Measurements from ENCODE around the gene TKFC. TPM values are rescaled to one million over a fixed set of nuclear protein-coding genes. Genes with fewer than 3 reads are reported as not detected.

Gene TKFC
- total RNA-seq, 6 experiments from 2014 or later = 36.6 to 216 (median 124) TPM

GRCh38 chr11:61345170-61345610 lies 12.2 kb downstream of the TKFC start:
- DNase-seq (no peak), ATAC-seq (no peak)
- intact Hi-C loops (cut with DNase I) = no loop called here
- H3K9me3 ChIP-seq = no peaks in the 10 kb centered on the region
- no peak overlapping the region for H3K27ac ChIP-seq
- H3K36me3 ChIP-seq = peaks cover 0 to 34% (median 13%) of the 10 kb centered on the region in 4 donors
- H3K27me3 ChIP-seq = no peaks in the 10 kb centered on the region
- no peak overlapping the region for H3K4me3 ChIP-seq
- TF ChIP-seq CTCF (IDR thresholded peaks at IDR 0.05) = no peak
- no peak for TF ChIP-seq POLR2A (IDR thresholded peaks at IDR 0.05)
- H3K4me1 ChIP-seq = peaks cover 0 to 8% (median 0%) of the 10 kb centered on the region in 4 donors
- WGBS (ENCODE audit: insufficient coverage, low coverage, low lambda C conversion rate, missing lambda C conversion rate) = no CpG with 5 or more reads among the region's 4 CpGs

- Histone ChIP-seq H3K4me3 (no peak overlapping the region), H3K27ac (no peak overlapping the region), H3K9me3 (no peaks in the 10 kb centered on the region), H3K4me1 (peaks cover 0 to 8% (median 0%) of the 10 kb centered on the region in 4 donors), H3K27me3 (no peaks in the 10 kb centered on the region), H3K36me3 (peaks cover 0 to 33% (median 15%) of the 10 kb centered on the region in 4 donors)
- TF ChIP-seq POLR2A (IDR thresholded peaks at IDR 0.05) (no peak), CTCF (IDR thresholded peaks at IDR 0.05) (no peak)
- WGBS (ENCODE audit: insufficient coverage, low coverage, low lambda C conversion rate, missing lambda C conversion rate) = 80% methylated on average over 1 of the region's 14 CpGs
- intact Hi-C loops (cut with DNase I) = no loop called here
- DNase-seq (no peak), ATAC-seq (peak in 3 of 4 donors; percentile 11 to 15 (median 15))
These were observed 13.2 kb downstream of the TKFC start for GRCh38 chr11:61345954-61346843.

- TF ChIP-seq POLR2A (IDR thresholded peaks at IDR 0.05) (no peak), CTCF (IDR thresholded peaks at IDR 0.05) (no peak)
- WGBS (ENCODE audit: insufficient coverage, low coverage, low lambda C conversion rate, missing lambda C conversion rate) = 11% methylated on average over 9 of the region's 11 CpGs
- H3K4me3 ChIP-seq = no peak overlapping the region
- intact Hi-C loops (cut with DNase I) = no loop called here
- ATAC-seq = peak; percentile 59 to 82 (median 72)
- peak; percentile 64 to 71 (median 67) for DNase-seq
- no peaks in the 10 kb centered on the region for H3K9me3 ChIP-seq
- H3K36me3 ChIP-seq = peaks cover 0 to 26% (median 8%) of the 10 kb centered on the region in 4 donors
- H3K4me1 ChIP-seq = peaks cover 0 to 8% (median 0%) of the 10 kb centered on the region in 4 donors
- H3K27me3 ChIP-seq = no peaks in the 10 kb centered on the region
- peak overlapping the region in 1 of 3 donors; percentile 8 for H3K27ac ChIP-seq
These were observed 15.0 kb downstream of the TKFC start for GRCh38 chr11:61347916-61348461.

- H3K36me3 ChIP-seq = peaks cover 0 to 17% (median 2%) of the 10 kb centered on the region in 4 donors
- H3K27me3 ChIP-seq = no peaks in the 10 kb centered on the region
- H3K4me3 ChIP-seq = no peak overlapping the region
- 60% methylated on average over 1 of the region's 12 CpGs for WGBS (ENCODE audit: insufficient coverage, low coverage, low lambda C conversion rate, missing lambda C conversion rate)
- no peak overlapping the region for H3K27ac ChIP-seq
- no peaks in the 10 kb centered on the region for H3K9me3 ChIP-seq
- ATAC-seq (peak in 1 of 4 donors; percentile 3), DNase-seq (no peak)
- intact Hi-C loops (cut with DNase I) = no loop called here
- peaks cover 0 to 19% (median 0%) of the 10 kb centered on the region in 4 donors for H3K4me1 ChIP-seq
- TF ChIP-seq POLR2A (IDR thresholded peaks at IDR 0.05) = no peak
- no peak for TF ChIP-seq CTCF (IDR thresholded peaks at IDR 0.05)
These were observed 16.2 kb downstream of the TKFC start for GRCh38 chr11:61349189-61349751.

Data from right lobe of liver (tissue), 6 donors.